ENCODE measurements around the gene NGRN. TPM values are rescaled to one million over a fixed set of nuclear protein-coding genes. Genes with fewer than 3 reads are reported as not detected.

NGRN gene
- polyA plus RNA-seq, 3 donors from 2014 or later, result 20.2 to 32.1 (median 26.0) TPM

DNA sequence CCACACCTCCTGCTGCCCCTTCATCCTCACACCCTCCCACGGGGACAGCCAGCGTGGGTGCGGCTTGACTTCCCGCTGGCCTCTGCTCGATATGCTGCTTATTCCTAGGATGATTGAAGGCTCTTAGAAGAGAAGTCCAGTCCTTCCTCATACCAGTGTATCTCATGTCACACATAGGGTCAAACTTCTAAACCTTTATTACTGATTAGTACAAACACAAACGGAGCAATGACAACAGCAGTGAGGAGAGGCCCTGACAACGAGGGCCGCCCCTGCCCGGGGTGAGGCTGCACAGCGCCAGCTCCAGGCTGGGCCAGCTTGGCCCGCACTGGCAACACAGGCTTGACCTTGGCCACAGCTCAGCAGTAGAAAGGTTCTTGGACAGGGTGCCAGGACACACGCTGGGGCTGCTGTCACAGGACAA, 35.4 kb upstream of the NGRN start:
- H3K36me3 Mint-ChIP-seq, result peaks cover 7 to 27% (median 10%) of the 10 kb centered on the region in 3 donors
- H3K4me3 Mint-ChIP-seq, result peak overlapping the region; percentile 24 to 95 (median 87)
- H3K27me3 Mint-ChIP-seq (ENCODE audit: low read depth in 3 of 3), result peaks cover 19 to 27% (median 24%) of the 10 kb centered on the region in 3 donors
- no peak for DNase-seq
- peak overlapping the region; percentile 99 to 100 (median 99) for H3K27ac Mint-ChIP-seq
- no peaks in the 10 kb centered on the region for H3K9me3 Mint-ChIP-seq
- peaks cover 51 to 53% of the 10 kb centered on the region in 2 donors for H3K4me1 Mint-ChIP-seq

DNA sequence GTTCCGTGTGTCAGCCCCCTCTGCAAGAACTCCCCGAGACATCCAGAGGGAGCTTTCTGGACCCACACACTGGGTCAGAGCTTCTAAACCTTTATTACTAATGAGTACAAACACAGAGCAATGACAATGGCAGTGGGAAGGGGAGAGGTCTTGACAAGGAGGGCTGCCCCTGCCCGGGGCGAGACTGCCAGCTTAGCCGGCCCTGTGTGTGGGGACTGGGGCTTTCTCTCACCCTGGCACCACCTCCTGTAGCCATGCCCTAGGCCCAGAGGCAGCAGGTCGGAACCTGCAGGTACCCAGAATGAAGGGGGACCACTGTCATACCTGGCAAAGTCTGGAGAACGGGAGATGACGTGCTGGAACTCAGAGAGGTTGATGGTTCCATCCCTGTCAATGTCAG, 34.9 kb upstream of the NGRN start:
- Mint-ChIP-seq H3K27me3 (ENCODE audit: low read depth in 3 of 3) (peaks cover 19 to 27% (median 24%) of the 10 kb centered on the region in 3 donors), H3K36me3 (peaks cover 7 to 27% (median 10%) of the 10 kb centered on the region in 3 donors), H3K4me1 (peaks cover 53 to 55% of the 10 kb centered on the region in 2 donors), H3K27ac (peak overlapping the region; percentile 99 to 100 (median 99)), H3K4me3 (peak overlapping the region; percentile 86 to 95 (median 89)), H3K9me3 (no peaks in the 10 kb centered on the region)
- no peak for DNase-seq

DNA sequence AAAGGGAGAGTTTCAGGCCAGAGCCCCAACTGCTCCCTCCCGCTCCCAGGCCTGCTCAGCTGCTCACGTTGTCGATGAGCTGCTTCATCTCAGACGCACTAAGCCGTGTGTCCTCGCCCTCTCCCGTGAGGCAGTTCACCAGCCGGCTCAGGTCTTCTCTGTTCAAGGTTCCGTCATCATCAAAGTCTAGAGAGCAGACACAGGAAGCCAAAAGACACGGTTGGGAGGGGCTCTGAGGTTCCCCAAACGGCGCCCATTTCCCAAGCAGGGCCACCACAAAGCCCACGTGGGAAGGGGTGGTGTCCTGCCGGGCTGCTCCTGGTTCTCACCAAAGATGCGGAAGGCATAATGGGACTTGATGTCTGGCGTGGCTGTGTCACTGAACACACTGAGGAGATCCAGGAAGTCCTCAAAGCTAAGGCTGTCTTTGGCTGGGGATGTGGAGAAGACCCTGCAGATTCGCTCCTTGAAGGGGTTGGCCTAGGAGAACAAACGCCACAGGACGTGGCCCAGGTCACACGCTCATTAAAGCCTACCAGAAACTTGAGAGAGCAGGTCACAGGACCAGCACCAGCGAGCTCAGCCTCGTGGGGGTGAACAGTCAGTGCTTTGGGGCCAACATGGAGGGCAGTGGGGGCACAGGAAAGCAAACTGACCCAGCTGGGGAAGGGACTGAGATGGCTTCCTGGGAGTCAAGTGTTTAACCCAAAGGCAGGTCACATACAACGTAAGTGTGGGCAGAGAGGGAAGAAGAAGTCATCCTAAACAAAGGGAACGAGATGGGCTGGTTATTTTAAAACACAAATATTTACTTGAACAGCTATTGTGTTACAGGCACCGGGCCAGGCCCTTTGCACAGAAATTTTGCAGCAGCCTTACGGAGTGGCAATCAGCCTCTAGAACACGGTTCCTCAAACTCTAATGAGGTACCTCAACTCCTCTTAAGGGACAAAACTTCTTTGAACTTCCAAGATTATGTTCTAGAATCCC, 34.1 kb upstream of the NGRN start:
- Mint-ChIP-seq H3K4me3 (peak overlapping the region; percentile 86 to 95 (median 89)), H3K36me3 (peaks cover 4 to 26% (median 10%) of the 10 kb centered on the region in 3 donors), H3K9me3 (no peaks in the 10 kb centered on the region), H3K27me3 (ENCODE audit: low read depth in 3 of 3) (peaks cover 19 to 27% (median 24%) of the 10 kb centered on the region in 3 donors), H3K27ac (peak overlapping the region; percentile 99 to 100 (median 99)), H3K4me1 (peaks cover 55 to 60% of the 10 kb centered on the region in 2 donors)
- DNase-seq, result peak; percentile 90 to 92 (median 91)

GRCh38 chr15:90232196-90232595, 33.3 kb upstream of the NGRN start:
- H3K4me3 Mint-ChIP-seq, result peak overlapping the region; percentile 86 to 95 (median 89)
- peaks cover 55 to 60% of the 10 kb centered on the region in 2 donors for H3K4me1 Mint-ChIP-seq

GRCh38 chr15:90232941-90233386, 32.5 kb upstream of the NGRN start:
- Mint-ChIP-seq H3K36me3 (peaks cover 4 to 27% (median 10%) of the 10 kb centered on the region in 3 donors), H3K4me1 (peaks cover 55 to 60% of the 10 kb centered on the region in 2 donors), H3K27me3 (ENCODE audit: low read depth in 3 of 3) (peaks cover 19 to 25% (median 24%) of the 10 kb centered on the region in 3 donors), H3K4me3 (peak overlapping the region; percentile 86 to 95 (median 89)), H3K9me3 (no peaks in the 10 kb centered on the region), H3K27ac (peak overlapping the region; percentile 99 to 100 (median 99))
- DNase-seq, result peak in 1 of 3 donors; percentile 21

More at GRCh38 chr15:90232196-90232595, 33.3 kb upstream of the NGRN start:
- H3K36me3 Mint-ChIP-seq, result peaks cover 4 to 27% (median 10%) of the 10 kb centered on the region in 3 donors
- DNase-seq, result no peak
- H3K9me3 Mint-ChIP-seq, result no peaks in the 10 kb centered on the region
- peaks cover 19 to 27% (median 24%) of the 10 kb centered on the region in 3 donors for H3K27me3 Mint-ChIP-seq (ENCODE audit: low read depth in 3 of 3)
- peak overlapping the region; percentile 99 to 100 (median 99) for H3K27ac Mint-ChIP-seq

DNA sequence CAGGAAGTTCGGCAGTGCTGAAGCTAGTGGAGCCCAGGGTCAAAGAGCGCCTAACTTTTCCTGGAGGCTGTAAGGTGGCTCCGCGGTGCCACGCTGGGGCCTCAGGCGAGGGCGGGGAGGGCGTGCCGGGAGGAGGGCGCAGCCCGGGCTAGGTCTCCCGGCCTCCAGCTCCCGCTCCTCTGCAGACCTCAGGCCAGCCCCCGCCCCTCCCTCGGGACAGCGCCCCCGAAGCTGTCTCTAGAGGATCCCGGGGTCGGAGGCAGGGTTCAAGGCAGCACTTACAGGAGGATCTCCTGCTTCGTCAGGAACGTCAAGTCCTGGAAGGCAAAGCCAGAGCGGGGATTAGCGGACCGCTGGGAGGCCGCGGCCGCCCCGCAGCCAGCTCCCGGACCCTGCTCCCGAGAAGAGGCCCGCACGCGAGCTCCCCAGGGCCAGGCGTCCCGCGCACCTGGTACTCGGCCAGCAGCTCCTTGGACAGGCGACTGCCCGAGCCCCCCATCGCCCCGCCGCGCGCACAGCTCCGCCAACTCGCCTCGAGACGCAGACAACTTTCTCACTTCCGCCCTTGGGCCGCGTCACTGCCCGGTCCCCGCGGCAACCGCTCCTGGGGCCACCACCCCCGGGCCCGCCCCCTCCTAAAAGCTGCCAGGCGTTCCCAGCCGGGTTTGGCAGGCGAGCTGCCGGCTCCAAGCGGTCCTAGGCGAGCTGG, 31.9 kb upstream of the NGRN start, which contains the start of gene CIB1:
CIB1 (minus strand) TSS at position 555 of the 709 bp plus-strand sequence; CDS start at position 499, 56 bp downstream.
- Mint-ChIP-seq H3K36me3 (peaks cover 8 to 32% (median 16%) of the 10 kb centered on the region in 3 donors), H3K4me3 (peak within 1 kb of the TSS; percentile 87 to 96 (median 89)), H3K9me3 (no peaks in the 10 kb centered on the region), H3K4me1 (peaks cover 60% of the 10 kb centered on the region in 2 donors), H3K27me3 (ENCODE audit: low read depth in 3 of 3) (peaks cover 19 to 24% (median 23%) of the 10 kb centered on the region in 3 donors), H3K27ac (peak within 1 kb of the TSS; percentile 99 to 100 (median 99))
- DNase-seq, result peak; percentile 96 to 97 (median 97)

GRCh38 chr15:90234096-90234988, 31.1 kb upstream of the NGRN start, which contains the start of gene GDPGP1:
TSS of gene GDPGP1 (plus strand) at chr15:90234209. CDS start at chr15:90240909, 6,700 bp downstream.
- Mint-ChIP-seq H3K4me1 (peaks cover 55 to 57% of the 10 kb centered on the region in 2 donors), H3K36me3 (peaks cover 12 to 31% (median 22%) of the 10 kb centered on the region in 3 donors), H3K4me3 (peak within 1 kb of the TSS; percentile 87 to 96 (median 89)), H3K27me3 (ENCODE audit: low read depth in 3 of 3) (peaks cover 19 to 22% (median 22%) of the 10 kb centered on the region in 3 donors), H3K27ac (peak within 1 kb of the TSS; percentile 99 to 100 (median 99)), H3K9me3 (no peaks in the 10 kb centered on the region)
- DNase-seq, result no peak

- Mint-ChIP-seq H3K4me1 (peaks cover 16% of the 10 kb centered on the region in 2 donors), H3K9me3 (no peaks in the 10 kb centered on the region), H3K27me3 (ENCODE audit: low read depth in 3 of 3) (no peaks in the 10 kb centered on the region), H3K27ac (peak overlapping the region in 3 of 6 donors; percentile 5 to 80 (median 37)), H3K36me3 (peaks cover 8 to 20% (median 18%) of the 10 kb centered on the region in 3 donors), H3K4me3 (no peak overlapping the region)
- DNase-seq, result no peak
Measured at GRCh38 chr15:90239371-90239770, 26.1 kb upstream of the NGRN start.

- Mint-ChIP-seq H3K27ac (no peak overlapping the region), H3K27me3 (ENCODE audit: low read depth in 3 of 3) (no peaks in the 10 kb centered on the region), H3K9me3 (no peaks in the 10 kb centered on the region), H3K4me1 (peaks cover 4 to 7% of the 10 kb centered on the region in 2 donors), H3K36me3 (peaks cover 8 to 20% (median 18%) of the 10 kb centered on the region in 3 donors), H3K4me3 (no peak overlapping the region)
- DNase-seq, result no peak
Measured at GRCh38 chr15:90240856-90241255, 24.6 kb upstream of the NGRN start.

DNA sequence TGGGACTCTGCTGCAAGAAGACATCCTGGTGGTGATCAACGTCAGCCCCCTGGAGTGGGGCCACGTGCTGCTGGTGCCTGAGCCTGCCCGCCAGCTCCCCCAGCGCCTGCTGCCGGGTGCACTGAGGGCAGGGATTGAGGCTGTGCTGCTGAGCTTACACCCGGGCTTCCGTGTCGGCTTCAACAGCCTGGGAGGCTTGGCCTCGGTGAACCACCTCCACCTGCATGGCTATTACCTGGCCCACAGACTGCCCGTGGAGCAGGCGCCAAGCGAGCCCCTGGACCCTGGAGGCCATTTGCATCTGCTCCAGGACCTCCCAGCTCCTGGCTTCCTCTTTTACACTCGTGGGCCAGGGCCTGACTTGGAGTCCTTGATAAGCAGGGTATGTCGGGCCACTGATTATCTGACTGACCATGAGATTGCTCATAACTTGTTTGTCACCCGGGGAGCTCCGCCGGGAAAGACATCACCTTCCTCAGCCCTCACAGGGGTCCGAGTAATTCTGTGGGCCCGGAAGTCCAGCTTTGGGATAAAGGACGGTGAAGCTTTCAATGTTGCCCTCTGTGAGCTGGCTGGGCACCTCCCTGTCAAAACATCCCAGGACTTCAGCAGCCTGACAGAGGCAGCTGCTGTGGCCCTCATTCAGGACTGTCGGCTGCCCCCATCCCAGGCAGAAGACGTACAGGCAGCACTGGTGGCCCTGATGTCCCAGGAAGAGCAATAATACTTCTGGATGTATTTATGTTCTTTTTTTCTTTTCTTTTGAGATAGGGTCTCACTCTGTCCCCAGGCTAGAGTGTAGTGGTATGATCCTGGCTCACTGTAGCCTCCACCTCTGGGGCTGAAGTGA, 23.9 kb upstream of the NGRN start:
- no peaks in the 10 kb centered on the region for H3K9me3 Mint-ChIP-seq
- no peak for DNase-seq
- no peak overlapping the region for H3K27ac Mint-ChIP-seq

GRCh38 chr15:90243943-90244639, 21.4 kb upstream of the NGRN start:
- H3K27ac Mint-ChIP-seq, result peak overlapping the region in 1 of 6 donors; percentile 4
- no peak for DNase-seq
- peaks cover 0 to 11% (median 5%) of the 10 kb centered on the region in 3 donors for H3K36me3 Mint-ChIP-seq
- peaks cover 5 to 8% of the 10 kb centered on the region in 2 donors for H3K4me1 Mint-ChIP-seq
- H3K27me3 Mint-ChIP-seq (ENCODE audit: low read depth in 3 of 3), result no peaks in the 10 kb centered on the region
- H3K9me3 Mint-ChIP-seq, result no peaks in the 10 kb centered on the region
- no peak overlapping the region for H3K4me3 Mint-ChIP-seq

More for the DNA sequence above, 23.9 kb upstream of the NGRN start:
- peaks cover 0 to 7% of the 10 kb centered on the region in 2 donors for H3K4me1 Mint-ChIP-seq
- H3K27me3 Mint-ChIP-seq (ENCODE audit: low read depth in 3 of 3), result no peaks in the 10 kb centered on the region
- H3K4me3 Mint-ChIP-seq, result no peak overlapping the region
- peaks cover 8 to 20% (median 14%) of the 10 kb centered on the region in 3 donors for H3K36me3 Mint-ChIP-seq

All from immature natural killer cell (primary cell).